Tibial nerve (tissue), 3 donors: Measurements from ENCODE around the gene ARID3A.

ENCODE experiments used
- POLR2A ChIP-seq, 2 donors: fragments of 450-650 bp; IDR thresholded peaks; one replicate each; pipeline ENCODE4 v1.6.1; 2017; ENCODE audit warnings: antibody characterized with exemption in 2 of 2, mild to moderate bottlenecking in 2 of 2, moderate library complexity in 2 of 2
- TF ChIP-seq, protein P1 (sequence below), 5 experiments: fragments of 200-600 bp in 3 of 5; fragments of 450-650 bp in 2 of 5; sonication (generic) in 3 of 5; IDR thresholded peaks; one replicate each; pipeline ENCODE4 v1.5.1; 2016 to 2019; ENCODE audit warnings: antibody characterized with exemption in 5 of 5, mild to moderate bottlenecking in 3 of 5, moderate library complexity in 2 of 5

DNA sequence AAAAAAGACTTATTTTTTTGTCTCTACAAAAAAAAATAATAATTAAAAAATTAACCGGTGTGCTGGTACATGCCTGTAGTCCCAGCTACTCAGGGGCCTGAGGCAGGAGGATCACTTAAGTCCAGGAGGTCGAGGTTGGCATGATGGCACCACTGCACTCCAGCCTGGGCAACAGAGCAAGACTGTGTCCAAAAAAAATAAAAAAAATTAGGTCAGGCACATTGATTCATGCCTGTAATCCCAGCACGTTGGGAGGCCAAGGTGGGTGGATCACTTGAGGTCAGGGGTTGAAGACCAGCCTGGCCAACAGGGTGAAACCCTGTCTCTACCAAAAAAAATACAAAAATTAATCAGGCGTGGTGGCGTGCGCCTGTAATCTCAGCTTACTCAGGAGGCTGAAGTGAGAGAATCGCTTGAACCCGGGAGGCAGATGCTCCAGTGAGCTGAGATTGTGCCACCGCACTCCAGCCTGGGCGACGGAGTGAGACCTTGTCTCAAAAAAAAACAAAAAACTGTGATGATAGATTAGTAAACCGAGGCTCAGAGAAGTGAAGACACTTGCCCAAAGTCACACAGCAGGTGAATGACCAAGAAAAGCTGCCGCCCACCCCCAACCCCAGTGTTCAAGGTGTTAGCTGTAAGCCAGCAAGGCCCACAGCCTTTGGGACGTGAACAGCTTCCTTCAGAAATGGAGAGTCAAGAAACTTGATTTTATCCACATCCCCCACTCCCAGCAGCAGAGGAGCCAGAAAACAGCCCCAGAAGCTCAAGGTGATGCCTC, 23.2 kb upstream of the ARID3A start:
- no peak for TF ChIP-seq POLR2A (IDR thresholded peaks at IDR 0.05)
- TF ChIP-seq, protein P1, sequence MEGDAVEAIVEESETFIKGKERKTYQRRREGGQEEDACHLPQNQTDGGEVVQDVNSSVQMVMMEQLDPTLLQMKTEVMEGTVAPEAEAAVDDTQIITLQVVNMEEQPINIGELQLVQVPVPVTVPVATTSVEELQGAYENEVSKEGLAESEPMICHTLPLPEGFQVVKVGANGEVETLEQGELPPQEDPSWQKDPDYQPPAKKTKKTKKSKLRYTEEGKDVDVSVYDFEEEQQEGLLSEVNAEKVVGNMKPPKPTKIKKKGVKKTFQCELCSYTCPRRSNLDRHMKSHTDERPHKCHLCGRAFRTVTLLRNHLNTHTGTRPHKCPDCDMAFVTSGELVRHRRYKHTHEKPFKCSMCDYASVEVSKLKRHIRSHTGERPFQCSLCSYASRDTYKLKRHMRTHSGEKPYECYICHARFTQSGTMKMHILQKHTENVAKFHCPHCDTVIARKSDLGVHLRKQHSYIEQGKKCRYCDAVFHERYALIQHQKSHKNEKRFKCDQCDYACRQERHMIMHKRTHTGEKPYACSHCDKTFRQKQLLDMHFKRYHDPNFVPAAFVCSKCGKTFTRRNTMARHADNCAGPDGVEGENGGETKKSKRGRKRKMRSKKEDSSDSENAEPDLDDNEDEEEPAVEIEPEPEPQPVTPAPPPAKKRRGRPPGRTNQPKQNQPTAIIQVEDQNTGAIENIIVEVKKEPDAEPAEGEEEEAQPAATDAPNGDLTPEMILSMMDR (IDR thresholded peaks at IDR 0.05): no peak
